ENCODE measurements around the gene TYK2. TPM values are rescaled to one million over a fixed set of nuclear protein-coding genes. Genes with fewer than 3 reads are reported as not detected.

Gene TYK2
- polyA plus RNA-seq, 1 donor (not counting 4 experiments of a cell fraction or from before 2014, with no cell fraction given) = 32.6 TPM

DNA sequence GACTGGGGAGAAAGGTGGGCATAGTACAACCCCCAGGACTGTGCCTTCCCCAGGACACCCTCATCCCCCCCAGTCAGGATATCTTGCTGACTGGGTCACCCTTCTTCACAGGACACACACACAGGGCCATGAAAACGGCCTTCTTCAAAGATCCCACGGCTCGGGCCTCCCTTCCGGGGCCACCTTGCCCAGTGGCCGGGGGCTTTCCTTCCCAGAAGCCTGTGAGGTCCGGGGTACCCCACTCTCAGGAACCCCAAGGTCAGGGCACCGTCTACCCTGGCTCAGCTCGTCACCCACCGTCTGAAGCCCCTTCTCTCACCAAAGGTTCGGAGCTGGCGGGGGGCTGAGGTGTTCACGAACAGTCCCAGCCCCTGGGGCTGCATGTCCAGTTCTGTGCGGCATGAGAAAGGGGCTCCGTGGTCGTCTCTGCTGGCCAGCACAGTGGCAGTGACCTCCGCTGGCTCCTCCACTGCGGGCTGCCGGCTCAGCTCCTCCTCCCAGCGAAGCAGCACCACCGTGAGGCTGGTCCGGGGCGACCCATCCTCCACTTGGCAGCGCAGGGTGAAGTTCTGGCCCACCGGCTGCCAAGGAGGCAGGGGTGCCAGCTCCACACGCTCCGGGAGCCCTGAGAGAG lies 44.9 kb downstream of the TYK2 start:
- Histone ChIP-seq H3K36me3 (ENCODE audit: control insufficient read depth in 2 of 2, extremely low read depth in 1 of 2, insufficient read depth in 2 of 2, low read length in 2 of 2) (peaks cover 0 to 2% of the 10 kb centered on the region in 2 experiments), H3K9me3 (ENCODE audit: control insufficient read depth, low read depth, low read length) (no peaks in the 10 kb centered on the region), H3K4me3 (ENCODE audit: control insufficient read depth in 2 of 3, extremely low read depth in 1 of 3, insufficient read depth in 2 of 3, low read depth in 1 of 3, low read length in 3 of 3) (peak overlapping the region in 1 of 3 experiments; percentile 92), H3K9me1 (ENCODE audit: control insufficient read depth, extremely low read depth, insufficient read depth, low read length) (no peaks in the 10 kb centered on the region), H3K4me2 (ENCODE audit: control insufficient read depth, extremely low read depth, insufficient read depth, low read depth, low read length) (no peak overlapping the region), H3K27me3 (ENCODE audit: control insufficient read depth, extremely low read depth, insufficient read depth, low read length) (no peaks in the 10 kb centered on the region), H3K79me2 (ENCODE audit: control insufficient read depth, insufficient read depth, low read length) (peaks cover 22% of the 10 kb centered on the region), H3K4me1 (ENCODE audit: control insufficient read depth, extremely low read depth, insufficient read depth, low read length) (peaks cover 19% of the 10 kb centered on the region), H4K20me1 (ENCODE audit: control insufficient read depth, extremely low read depth, insufficient read depth, low read length) (no peaks in the 10 kb centered on the region), H3K27ac (ENCODE audit: control insufficient read depth, insufficient read depth, low read length) (no peak overlapping the region), H3K9ac (ENCODE audit: control insufficient read depth, extremely low read depth, insufficient read depth, low read length) (no peak overlapping the region), H2AFZ (ENCODE audit: control insufficient read depth, low read length) (no peak overlapping the region)
- TF ChIP-seq, protein P1, sequence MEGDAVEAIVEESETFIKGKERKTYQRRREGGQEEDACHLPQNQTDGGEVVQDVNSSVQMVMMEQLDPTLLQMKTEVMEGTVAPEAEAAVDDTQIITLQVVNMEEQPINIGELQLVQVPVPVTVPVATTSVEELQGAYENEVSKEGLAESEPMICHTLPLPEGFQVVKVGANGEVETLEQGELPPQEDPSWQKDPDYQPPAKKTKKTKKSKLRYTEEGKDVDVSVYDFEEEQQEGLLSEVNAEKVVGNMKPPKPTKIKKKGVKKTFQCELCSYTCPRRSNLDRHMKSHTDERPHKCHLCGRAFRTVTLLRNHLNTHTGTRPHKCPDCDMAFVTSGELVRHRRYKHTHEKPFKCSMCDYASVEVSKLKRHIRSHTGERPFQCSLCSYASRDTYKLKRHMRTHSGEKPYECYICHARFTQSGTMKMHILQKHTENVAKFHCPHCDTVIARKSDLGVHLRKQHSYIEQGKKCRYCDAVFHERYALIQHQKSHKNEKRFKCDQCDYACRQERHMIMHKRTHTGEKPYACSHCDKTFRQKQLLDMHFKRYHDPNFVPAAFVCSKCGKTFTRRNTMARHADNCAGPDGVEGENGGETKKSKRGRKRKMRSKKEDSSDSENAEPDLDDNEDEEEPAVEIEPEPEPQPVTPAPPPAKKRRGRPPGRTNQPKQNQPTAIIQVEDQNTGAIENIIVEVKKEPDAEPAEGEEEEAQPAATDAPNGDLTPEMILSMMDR (optimal IDR thresholded peaks at IDR 0.05 in 1 of 3, IDR thresholded peaks at IDR 0.05 in 1 of 3, conservative IDR thresholded peaks at IDR 0.05 in 1 of 3; ENCODE audit: extremely low read depth in 1 of 3, insufficient read depth in 2 of 3, low read length in 3 of 3) = no peak
- TF ChIP-seq EZH2 (IDR thresholded peaks at IDR 0.05; ENCODE audit: low read length) = no peak
- FAIRE-seq (no peak), DNase-seq (ENCODE audit: low read depth, low spot score) (no peak)
- dilution Hi-C loops (cut with MboI; ENCODE audit: extremely low pct_ligation_motif_present, low sequenced_read_pairs) = no loop called here

DNA sequence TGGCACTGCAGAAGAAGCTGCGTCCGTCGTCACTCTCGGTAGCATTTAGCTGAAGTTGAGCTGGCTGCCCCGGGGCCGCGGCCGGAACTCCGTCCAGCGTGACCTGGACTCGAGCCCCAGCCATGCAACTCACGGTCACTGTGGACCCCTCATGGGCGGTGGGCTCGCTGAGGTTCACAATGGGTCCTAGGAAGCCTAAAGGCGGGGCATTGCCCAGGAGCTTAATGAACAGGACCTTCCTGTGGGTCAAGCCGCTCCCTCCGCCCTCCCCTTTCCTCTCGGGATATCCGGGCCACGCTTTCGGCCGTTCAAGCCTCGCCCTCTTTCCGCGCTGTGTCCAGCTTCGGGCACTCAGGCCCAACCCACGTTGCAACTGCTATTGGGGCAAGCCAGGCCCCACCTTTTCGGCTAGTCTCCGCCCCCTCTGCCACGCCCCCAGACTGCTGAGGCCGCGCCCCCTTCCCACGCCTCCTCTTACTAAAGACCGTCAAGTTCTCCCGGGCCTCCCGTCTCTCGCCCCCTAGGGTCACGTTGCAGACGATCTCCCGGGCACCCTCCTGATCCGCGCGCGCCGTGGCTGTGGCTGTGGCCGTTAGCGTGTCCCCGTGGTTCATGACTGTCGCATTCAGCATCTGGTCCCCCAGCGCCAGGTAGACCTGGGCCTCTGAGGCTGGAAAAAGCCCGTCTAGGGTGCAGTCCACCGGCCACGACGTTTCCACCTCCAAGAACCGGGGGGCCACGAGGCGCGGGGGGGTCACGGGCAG lies 45.6 kb downstream of the TYK2 start:
- Histone ChIP-seq H3K9me1 (ENCODE audit: control insufficient read depth, extremely low read depth, insufficient read depth, low read length) (no peaks in the 10 kb centered on the region), H3K4me3 (ENCODE audit: control insufficient read depth in 2 of 3, extremely low read depth in 1 of 3, insufficient read depth in 2 of 3, low read depth in 1 of 3, low read length in 3 of 3) (peak overlapping the region; percentile 70 to 94 (median 92)), H4K20me1 (ENCODE audit: control insufficient read depth, extremely low read depth, insufficient read depth, low read length) (no peaks in the 10 kb centered on the region), H3K27me3 (ENCODE audit: control insufficient read depth, extremely low read depth, insufficient read depth, low read length) (no peaks in the 10 kb centered on the region), H3K4me1 (ENCODE audit: control insufficient read depth, extremely low read depth, insufficient read depth, low read length) (peaks cover 19% of the 10 kb centered on the region), H3K79me2 (ENCODE audit: control insufficient read depth, insufficient read depth, low read length) (peaks cover 27% of the 10 kb centered on the region), H2AFZ (ENCODE audit: control insufficient read depth, low read length) (peak overlapping the region; percentile 94), H3K9me3 (ENCODE audit: control insufficient read depth, low read depth, low read length) (no peaks in the 10 kb centered on the region), H3K36me3 (ENCODE audit: control insufficient read depth in 2 of 2, extremely low read depth in 1 of 2, insufficient read depth in 2 of 2, low read length in 2 of 2) (peaks cover 4 to 7% of the 10 kb centered on the region in 2 experiments), H3K4me2 (ENCODE audit: control insufficient read depth, extremely low read depth, insufficient read depth, low read depth, low read length) (peak overlapping the region; percentile 99), H3K27ac (ENCODE audit: control insufficient read depth, insufficient read depth, low read length) (no peak overlapping the region), H3K9ac (ENCODE audit: control insufficient read depth, extremely low read depth, insufficient read depth, low read length) (peak overlapping the region; percentile 66)
- dilution Hi-C loops (cut with MboI; ENCODE audit: extremely low pct_ligation_motif_present, low sequenced_read_pairs) = no loop called here
- TF ChIP-seq, protein P1 (optimal IDR thresholded peaks at IDR 0.05 in 1 of 3, IDR thresholded peaks at IDR 0.05 in 1 of 3, conservative IDR thresholded peaks at IDR 0.05 in 1 of 3; ENCODE audit: extremely low read depth in 1 of 3, insufficient read depth in 2 of 3, low read length in 3 of 3) = no peak
- TF ChIP-seq EZH2 (IDR thresholded peaks at IDR 0.05; ENCODE audit: low read length) = no peak
- FAIRE-seq = no peak
- DNase-seq (ENCODE audit: low read depth, low spot score) = peak; percentile 59

Data from keratinocyte (primary cell).